NCI-H524 treated with DMSO at 0.1 percent for 48 hours (cell line): ENCODE measurements around the gene HSFX2.
"Not testable (repeated sequence)": the region's sequence is repeated elsewhere in the genome, so short reads cannot be mapped to it uniquely, and the experiment has no call there.

Source experiments
- DNase-seq: peaks from one replicate; lab custom pipeline; 2025; lab: John Stamatoyannopoulos, UW

Gene HSFX2

DNA sequence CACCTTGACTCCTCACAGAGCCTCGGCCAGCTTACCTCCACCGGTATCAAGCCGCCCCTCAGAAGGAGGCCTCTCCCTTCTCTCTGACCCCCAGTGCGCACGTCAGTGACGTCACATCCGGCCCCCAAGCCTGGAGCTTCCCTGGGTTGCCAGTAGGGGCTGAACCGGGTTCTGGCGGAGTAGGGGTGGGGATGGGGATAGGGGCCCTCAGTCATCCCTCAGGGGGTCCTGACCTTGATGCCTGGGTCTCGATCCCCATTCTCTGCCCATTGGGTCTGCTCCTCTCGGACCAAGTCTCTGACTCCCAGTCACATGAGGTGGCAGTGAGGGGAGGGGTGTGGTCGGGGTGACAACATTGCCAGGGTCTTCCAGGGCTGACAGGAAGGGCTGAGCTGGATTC is 7.8 kb downstream of the HSFX2 start, which contains the start of gene MAGEA9B:
Gene MAGEA9B (minus strand): TSS at position 101 of the 400 bp plus-strand sequence. CDS start 4,280 bp downstream, outside the sequence.
- not testable (repeated sequence) for DNase-seq

DNA sequence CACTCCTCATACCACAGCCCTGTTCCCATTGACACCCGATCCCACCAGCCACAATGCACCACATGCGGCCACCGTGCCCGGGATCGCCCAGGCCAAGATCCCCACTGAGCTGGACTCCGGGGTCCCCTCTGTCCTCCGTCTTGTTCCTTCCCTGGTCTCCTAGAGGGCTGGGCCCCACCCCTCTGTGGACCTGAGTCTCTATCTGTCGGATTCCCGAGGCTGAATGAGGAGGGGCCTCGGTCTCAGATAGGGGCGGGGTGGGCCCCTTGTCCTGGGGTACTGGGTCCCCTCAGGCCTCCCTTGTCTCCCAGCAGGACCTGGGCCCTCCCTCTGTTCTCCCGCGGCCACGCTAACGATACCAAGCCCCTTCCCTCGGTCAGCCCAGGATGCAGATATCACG is 9.5 kb downstream of the HSFX2 start:
- not testable (repeated sequence) for DNase-seq

DNA sequence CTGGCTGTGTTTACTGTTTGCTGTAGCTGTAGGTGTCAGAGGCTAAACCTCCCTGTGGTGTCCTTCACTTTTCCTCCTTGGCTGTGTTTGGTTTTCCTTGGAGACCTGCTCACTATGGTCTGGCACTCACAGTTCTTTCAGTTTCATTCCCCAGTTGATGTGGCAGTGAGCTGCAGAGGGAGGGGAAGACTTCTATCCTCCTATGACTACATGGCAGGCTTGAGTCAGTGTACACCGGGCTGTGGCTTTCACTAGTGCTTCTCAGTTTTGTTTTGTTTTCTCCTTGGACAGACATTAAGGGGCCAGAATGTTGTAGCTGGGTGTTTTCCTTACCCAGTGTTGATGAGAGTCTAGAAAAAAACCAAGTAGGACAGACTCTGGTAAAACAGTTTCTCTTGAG is 21.7 kb downstream of the HSFX2 start:
- not testable (repeated sequence) for DNase-seq

DNA sequence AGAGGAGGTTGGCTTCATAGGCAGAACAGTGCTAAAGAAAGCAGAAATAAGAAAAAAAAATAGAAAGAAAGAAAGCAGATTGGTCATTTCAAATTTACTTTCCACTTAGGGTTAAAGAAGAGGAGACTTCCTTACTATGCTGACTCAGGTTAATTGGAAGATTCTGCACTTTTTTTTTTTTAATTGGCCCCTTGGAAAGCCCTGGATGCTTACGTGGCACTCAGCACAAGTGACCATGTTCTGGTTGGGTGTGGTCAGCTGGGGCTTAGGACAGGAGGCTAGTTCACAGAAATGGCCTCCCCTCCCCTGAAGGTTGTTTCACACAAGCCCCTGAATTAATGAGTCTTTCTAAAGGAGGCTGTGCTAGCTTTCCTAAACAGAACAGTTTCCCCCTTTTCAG is 22.4 kb downstream of the HSFX2 start:
- DNase-seq: no peak

DNA sequence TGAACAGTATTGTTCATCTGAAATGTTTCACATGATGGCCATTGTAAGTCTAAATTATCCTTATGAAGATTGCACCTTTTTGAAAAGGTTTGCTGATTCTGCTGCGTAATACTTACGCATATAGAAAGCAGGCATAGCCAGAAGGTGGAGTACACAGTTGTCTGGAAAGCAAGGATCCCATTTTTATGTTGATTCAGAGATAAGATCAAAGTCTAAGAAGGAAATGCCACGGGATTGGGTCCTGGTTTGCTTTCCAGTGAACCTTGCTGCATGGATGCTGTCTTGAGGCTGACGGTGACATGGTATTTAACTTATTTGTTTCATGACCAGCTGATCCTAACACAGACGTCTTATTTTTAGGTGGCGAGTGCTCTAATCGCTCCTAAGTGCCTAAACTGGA is 23.3 kb downstream of the HSFX2 start:
- no peak for DNase-seq

DNA sequence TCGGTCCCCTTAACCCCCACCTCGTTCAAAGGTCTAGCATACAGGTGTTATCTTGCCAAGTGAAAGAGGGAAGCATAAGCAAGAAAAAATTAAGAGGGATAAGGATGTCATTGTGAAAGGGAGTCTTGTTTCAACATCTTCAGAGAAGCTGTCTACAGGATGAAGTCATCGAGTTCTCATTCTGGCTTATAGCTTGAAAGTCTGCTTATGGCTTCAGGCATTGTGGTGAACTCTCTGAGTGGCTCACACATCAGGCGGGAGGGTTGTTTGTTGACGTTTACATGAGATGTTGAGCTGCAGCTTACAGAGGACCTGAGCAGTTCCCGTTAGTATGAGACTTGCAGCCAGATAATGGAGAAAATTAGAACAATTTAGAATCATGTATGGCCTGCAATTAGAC is 24.4 kb downstream of the HSFX2 start:
- no peak for DNase-seq

DNA sequence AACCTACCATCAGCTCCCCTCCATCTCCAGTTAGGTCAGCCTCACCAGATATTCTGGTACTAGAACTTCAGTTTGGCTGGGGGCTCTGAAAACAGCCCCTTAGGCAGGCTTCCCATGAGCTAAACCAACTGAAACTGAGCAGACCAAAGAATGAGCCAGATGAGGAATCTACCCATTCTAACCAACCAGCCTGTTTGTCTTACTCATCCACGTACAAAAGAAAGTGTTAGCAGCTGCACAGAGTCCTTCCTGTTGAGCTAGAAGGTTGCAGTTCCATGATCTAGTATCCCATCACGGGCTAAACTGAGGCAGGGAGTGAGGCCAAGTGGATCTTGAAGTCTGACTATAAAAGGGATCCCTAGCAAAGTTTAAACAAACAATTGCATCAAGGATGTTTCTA is 25.3 kb downstream of the HSFX2 start:
- no peak for DNase-seq

DNA sequence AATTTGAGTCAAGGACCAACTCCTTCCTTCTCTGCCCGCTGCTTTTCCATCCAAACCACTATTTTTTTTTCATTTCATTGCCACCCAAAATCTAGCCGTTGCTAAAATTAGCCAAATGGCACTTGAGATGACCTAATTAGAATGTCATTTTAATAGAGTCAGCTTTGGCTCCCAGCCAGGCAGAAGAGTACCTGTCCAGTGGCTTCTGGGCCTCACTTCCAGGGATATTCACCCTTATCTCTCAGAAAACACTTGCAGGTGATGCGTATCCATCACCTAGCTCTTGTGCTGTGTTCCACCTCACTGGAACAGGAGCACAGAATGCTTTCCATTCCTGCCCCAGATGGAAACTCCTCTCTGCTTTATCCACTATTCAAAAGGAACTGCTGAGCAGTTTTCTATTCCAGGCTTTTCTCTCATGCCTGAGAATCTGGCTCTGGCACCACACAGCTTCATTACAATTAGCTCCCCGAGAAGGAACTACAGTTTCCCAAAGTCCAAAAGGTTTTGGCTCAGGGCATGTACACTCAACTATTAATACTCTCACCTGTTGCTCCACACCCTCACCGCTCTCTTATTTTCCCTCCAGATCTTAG is 26.3 kb downstream of the HSFX2 start:
- no peak for DNase-seq

DNA sequence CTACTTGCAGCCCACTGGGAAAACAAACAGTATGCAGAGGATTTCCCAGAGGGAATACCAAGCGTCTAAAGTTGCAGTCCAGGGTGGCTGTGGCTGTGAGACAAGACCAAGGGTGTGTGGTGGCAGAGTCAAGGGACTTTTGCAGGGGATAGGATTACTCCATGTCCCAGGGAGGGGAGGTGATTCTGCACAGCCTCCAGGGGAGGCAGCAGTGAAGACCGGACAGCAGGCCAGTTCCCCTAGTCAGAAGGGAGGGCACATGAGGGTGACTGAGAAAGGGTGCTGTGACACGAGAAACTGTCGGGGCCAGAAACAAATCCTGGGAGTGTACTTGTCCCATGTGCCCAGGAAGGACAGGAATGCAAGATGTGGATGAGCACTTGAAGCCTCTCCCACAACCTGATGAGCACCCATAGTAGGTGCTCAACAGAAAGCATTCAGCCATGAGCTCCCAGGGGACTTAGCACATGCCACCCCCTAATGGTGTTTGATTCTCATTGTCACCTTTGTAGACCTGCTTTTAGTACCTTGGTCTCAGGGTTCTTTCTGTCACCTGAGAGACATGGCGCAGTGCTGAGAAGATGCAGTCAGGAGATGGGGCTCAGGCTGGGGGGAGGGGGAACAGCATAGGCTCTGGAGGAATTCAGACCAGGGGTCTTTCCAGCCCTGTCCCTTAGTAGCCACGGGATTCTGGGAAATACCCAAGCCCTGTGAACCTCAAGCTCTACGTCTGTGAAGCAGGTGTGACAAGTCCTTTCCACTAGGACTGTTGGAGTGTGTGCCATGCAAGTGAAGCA is 27.3 kb downstream of the HSFX2 start:
- no peak for DNase-seq

DNA sequence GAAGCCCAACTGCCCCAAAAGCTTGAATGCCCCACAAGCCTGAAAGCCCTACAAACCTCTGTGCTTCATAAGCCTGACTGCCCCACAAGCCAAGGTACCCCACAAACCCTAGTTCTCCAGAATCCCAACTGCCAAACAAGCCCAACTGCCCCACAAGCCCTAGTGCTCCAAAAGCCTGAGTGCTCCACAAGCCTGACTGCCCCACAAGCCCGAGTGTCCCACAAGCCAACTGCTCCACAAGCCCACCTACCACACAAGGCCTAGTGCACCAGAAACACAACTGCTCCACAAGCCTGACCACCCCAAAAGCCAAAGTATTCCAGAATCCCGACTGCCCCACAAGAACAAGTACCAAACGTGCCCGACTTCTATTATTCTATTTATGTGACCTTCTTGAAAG is 31.8 kb downstream of the HSFX2 start:
- no peak for DNase-seq

DNA sequence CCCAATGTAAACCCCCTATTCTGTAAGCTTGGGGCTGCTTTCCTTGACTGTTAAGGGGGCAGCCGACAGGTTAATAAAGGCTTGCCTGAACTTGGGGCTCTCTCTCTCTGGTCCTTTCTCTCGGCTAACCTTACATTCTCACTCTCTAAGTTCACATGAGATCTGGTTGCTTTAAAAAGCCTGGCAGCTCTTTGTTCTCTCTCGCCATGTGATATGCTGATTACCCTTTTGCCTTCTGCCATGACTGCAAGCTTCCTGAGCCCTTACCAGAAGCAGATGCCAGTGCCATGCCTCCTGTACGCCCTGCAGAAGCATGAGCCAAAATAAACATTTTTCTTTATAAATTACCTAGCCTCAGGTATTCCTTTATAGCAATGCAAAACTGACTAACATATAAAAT is 39.9 kb downstream of the HSFX2 start:
- DNase-seq: not testable (repeated sequence)

DNA sequence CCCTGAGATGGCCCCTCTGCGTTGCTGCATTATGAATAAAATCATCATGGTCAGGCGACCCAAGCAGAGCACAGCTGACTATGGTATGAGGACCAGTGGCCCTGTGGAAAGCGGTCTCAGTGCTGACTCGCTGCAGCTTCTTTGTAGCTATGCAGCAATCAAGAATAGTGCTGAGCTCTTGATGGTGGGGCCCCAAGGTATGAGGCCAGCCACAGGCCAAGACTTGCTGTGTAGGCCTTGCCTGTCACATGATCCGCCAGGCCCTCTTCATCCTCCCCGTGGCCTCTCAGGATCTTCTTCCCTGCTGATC is 43.2 kb downstream of the HSFX2 start:
- DNase-seq: not testable (repeated sequence)

DNA sequence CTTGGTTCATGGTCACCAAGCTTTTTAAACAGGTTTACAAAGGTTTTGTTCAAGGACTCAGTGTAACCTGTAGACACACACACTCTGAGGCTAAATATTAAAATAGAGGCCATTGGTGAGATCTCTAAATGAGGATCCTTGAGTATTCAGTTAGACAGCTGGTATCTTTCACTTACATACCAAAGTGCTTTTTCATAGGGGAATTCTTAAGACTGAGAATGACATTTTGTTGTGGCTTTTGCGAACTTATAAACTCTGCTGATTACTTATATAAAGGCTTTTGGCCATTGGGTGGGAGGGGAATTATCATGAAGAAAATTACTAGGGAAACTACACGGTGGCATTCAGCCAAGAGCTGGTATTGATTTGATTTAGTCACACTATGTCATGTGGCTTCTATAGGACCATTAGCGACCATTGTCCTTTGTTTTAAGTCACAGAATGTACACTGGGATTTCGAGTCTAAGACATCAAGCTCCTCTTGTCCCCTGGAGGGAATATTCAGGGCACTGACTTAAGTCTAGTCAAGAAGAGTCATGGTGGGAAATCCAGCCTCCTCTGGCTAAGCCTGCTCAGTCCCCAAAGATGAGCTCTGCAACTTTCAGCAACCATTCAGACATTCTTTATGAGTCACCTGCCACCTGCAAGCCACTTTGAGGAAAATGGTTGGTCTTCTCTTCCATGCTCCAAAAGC is 43.7 kb downstream of the HSFX2 start:
- DNase-seq: not testable (repeated sequence)

DNA sequence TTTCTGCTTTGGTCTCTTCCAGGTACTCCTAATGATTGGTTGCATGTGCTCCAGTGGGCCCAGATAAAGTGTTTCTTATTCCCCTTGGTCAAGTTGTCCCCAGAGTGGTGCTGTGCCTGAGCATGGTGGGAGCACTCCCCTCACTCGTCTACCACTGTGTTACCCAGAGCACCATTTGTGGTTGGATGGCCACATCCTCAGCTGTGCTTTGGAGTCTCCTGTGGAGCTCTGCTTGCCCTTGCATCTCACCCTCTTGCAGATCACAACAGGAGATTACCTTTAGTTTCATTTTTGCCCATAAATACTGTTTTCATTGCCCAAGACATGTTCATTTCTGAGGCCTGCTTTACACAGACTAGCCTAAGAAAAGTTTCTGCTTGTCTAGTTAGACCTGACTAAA is 44.7 kb downstream of the HSFX2 start:
- DNase-seq: not testable (repeated sequence)

DNA sequence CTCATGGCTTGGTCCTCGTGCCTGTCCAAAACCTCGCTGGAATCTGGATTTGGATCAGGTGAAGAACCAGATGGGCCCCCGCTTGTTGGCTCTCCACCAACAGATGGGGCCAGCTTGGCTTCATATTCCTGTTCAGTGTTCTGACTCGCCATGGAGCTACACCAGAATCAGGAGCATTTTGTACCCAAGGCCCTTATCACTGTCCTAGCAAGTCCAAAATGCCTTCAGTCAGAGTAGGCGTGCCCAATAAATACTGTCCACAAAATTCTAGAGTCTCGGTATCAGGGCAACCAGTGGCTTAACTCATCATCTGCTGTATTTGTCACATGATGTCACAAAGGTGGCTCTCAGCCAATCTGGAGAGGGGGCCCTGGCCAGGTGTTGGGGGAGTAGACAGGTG is 45.4 kb downstream of the HSFX2 start, which contains the start of gene HSFX3:
Gene HSFX3 (minus strand): TSS at position 224 of the 400 bp plus-strand sequence. CDS start 72 bp downstream, at position 152.
- DNase-seq: not testable (repeated sequence)

DNA sequence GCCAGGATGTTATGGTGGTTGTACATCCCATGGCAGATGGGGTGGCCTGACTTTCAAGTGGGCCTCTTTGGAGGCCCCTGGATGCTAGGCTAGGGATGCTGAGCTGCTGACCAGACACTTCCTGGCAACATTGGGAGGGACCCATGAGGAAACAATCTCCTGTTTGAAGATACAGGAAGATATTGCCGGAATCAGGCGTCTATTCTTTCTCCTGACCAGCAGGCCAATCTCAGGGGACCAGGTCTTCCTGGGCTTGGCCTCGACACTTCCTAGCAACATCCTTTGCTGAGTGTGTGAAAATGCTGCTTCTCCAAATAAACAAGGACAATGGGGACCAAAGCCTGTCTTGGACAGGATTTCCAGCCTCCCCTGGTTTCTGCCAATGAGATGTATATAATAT is 47.3 kb downstream of the HSFX2 start:
- DNase-seq: not testable (repeated sequence)

DNA sequence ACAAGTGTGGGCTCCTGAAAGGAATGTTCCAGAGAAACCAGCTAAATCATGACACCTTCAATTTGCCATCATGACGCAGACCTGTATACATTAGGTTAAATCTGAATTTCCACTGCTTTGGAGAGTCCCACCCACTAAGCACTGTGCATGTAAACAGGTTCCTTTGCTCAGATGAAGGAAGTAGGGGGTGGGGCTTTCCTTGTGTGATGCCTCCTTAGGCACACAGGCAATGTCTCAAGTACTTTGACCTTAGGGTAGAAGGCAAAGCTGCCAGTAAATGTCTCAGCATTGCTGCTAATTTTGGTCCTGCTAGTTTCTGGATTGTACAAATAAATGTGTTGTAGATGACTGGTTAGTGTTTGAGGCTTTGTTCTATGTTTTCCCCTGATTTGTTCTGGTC is 48.2 kb downstream of the HSFX2 start:
- DNase-seq: not testable (repeated sequence)

DNA sequence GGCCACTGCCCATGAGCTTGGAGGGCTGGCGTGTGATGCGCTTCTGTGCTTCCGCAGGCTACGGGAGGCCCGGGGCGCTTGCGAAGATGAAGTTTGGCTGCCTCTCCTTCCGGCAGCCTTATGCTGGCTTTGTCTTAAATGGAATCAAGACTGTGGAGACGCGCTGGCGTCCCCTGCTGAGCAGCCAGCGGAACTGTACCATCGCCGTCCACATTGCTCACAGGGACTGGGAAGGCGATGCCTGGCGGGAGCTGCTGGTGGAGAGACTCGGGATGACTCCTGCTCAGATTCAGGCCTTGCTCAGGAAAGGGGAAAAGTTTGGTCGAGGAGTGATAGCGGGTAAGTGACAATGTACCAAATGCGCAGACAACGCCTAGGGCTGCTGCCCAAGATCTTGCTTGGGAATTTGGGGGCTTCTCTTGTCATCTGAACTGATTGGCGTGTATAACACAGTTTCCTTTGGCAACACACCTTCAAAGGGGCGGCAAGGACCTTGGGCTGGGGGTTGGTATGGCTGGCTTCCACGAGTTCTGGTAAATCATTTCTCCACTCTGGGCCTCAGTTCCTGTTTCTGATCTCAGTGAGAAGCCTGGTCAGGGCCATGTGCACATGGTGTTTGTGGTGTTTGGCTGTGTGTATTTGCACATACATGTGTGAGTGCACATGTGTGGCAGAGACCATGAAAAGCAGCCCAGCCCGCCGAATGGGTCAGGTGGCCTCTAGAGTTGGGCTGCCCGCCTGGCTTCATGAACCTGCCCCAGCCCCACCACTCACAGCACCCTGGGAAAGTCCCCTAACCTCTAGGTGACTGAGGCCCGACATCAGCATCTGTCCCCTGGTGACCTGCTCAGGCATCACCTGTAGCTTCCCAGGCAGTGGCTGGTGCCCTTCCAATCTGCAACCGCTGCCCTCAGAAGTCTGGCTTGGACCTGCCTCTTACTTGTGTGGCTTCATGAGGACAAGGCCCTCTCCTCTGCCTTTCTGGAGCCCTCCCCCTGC is 49.3 kb downstream of the HSFX2 start:
- not testable (repeated sequence) for DNase-seq
